SK-N-SH (cell line): ENCODE data around the gene CADPS2. TPM values are rescaled to one million over a fixed set of nuclear protein-coding genes. Genes with fewer than 3 reads are reported as not detected.

Experiments
- CTCF ChIA-PET: fragments of 300-600, 350-600 bp; formaldehyde crosslinking; extraction: SDS; loops from one replicate; lab custom pipeline; 2021; lab: Yijun Ruan, JAX
- POLR2A ChIA-PET: fragments of 350-600 bp; sonication (Branson Sonifier 250); formaldehyde crosslinking; extraction: SDS; loops from one replicate; lab custom pipeline; 2020; ENCODE audit warnings: antibody characterized with exemption, inconsistent platforms; lab: Yijun Ruan, JAX
- DNase-seq: peaks from one replicate; pipeline ENCODE4 v3.0.0; 2012
- H2AFZ ChIP-seq: fragments of 200-600 bp; sonication (generic); 2 replicates; pipeline ENCODE4 v1.8.1; 2016; ENCODE audit warnings: antibody characterized with exemption, mild to moderate bottlenecking, low read depth
- H3F3A ChIP-seq: fragments of 200-600 bp; sonication (generic); replicated peaks from 2 replicates; pipeline ENCODE3; 2016; ENCODE audit warnings: antibody characterized with exemption, mild to moderate bottlenecking; ENCODE audit not compliant: insufficient read depth
- H3K27ac ChIP-seq, 2 experiments: fragments of 200-500 bp in 1 of 2; fragments of 200-600 bp in 1 of 2; sonication (Bioruptor generic) in 1 of 2; sonication (generic), shearing (Covaris generic) in 1 of 2; 2 replicates each; pipeline versions ENCODE4 v1.5.1 to v1.6.1; 2014 to 2016; ENCODE audit warnings: low read depth in 2 of 2, inconsistent platforms in 1 of 2, low read length in 1 of 2, mild to moderate bottlenecking in 1 of 2, mixed read lengths in 1 of 2
- H3K27me3 ChIP-seq: fragments of 200-600 bp; sonication (generic), shearing (Covaris generic); 2 replicates; pipeline ENCODE4 v1.6.1; 2016; ENCODE audit warnings: mixed run types; ENCODE audit not compliant: insufficient read depth
- H3K36me3 ChIP-seq, 2 experiments: fragments of 200-500 bp in 1 of 2; fragments of 200-600 bp in 1 of 2; sonication (Bioruptor generic) in 1 of 2; sonication (generic) in 1 of 2; replicated peaks in 1 of 2; 2 replicates each; pipeline versions ENCODE3 to v1.5.1; 2014 to 2016; ENCODE audit warnings: low read length in 1 of 2, mild to moderate bottlenecking in 1 of 2; ENCODE audit not compliant: insufficient read depth in 2 of 2, control insufficient read depth in 1 of 2
- H3K4me1 ChIP-seq, 2 experiments: fragments of 200-500 bp in 1 of 2; fragments of 200-600 bp in 1 of 2; sonication (Bioruptor generic) in 1 of 2; sonication (generic), shearing (Covaris generic) in 1 of 2; 2 replicates each; pipeline versions ENCODE4 v1.5.1 to v1.6.1; 2014 to 2016; ENCODE audit warnings: low read depth in 1 of 2, low read length in 1 of 2, mixed run types in 1 of 2; ENCODE audit not compliant: insufficient read depth in 2 of 2, control insufficient read depth in 1 of 2
- H3K4me2 ChIP-seq: fragments of 200-600 bp; sonication (generic), shearing (Covaris generic); 2 replicates; pipeline ENCODE4 v1.6.1; 2017; ENCODE audit warnings: mixed run types
- H3K4me3 ChIP-seq, 2 experiments: fragments of 200-500 bp in 1 of 2; fragments of 200-600 bp in 1 of 2; sonication (Bioruptor generic) in 1 of 2; sonication (generic), shearing (Covaris generic) in 1 of 2; 2 replicates each; pipeline versions ENCODE4 v1.5.1 to v1.8.1; 2014 to 2016; ENCODE audit warnings: low read depth in 2 of 2, inconsistent platforms in 1 of 2, low read length in 1 of 2, mild to moderate bottlenecking in 1 of 2, mixed read lengths in 1 of 2, moderate library complexity in 1 of 2
- H3K79me2 ChIP-seq: fragments of 200-600 bp; sonication (generic); 2 replicates; pipeline ENCODE4 v1.8.1; 2017; ENCODE audit warnings: mild to moderate bottlenecking; ENCODE audit not compliant: insufficient read depth
- H3K9ac ChIP-seq: fragments of 200-600 bp; sonication (generic); 2 replicates; pipeline ENCODE4 v1.6.1; 2017; ENCODE audit warnings: mixed run types
- H3K9me2 ChIP-seq: fragments of 200-600 bp; sonication (generic); 2 replicates; pipeline ENCODE4 v1.6.1; 2017; ENCODE audit warnings: mixed run types
- H3K9me3 ChIP-seq: fragments of 200-600 bp; sonication (generic); 2 replicates; pipeline ENCODE4 v1.6.1; 2017; ENCODE audit warnings: mixed run types, mild to moderate bottlenecking, moderate library complexity
- H4K20me1 ChIP-seq: fragments of 200-600 bp; sonication (generic); 2 replicates; pipeline ENCODE4 v1.6.1; 2017; ENCODE audit warnings: mild to moderate bottlenecking, mixed run types; ENCODE audit not compliant: insufficient read depth
- ELF1 ChIP-seq: IDR thresholded peaks from 2 replicates; pipeline ENCODE4 v1.4.0; 2012
- EP300 ChIP-seq, 2 experiments: IDR thresholded peaks; 2 replicates each; pipeline versions ENCODE4 v1.4.0 to v1.6.1; 2012; ENCODE audit warnings: borderline replicate concordance in 1 of 2, low read depth in 1 of 2, low read length in 1 of 2
- FOXJ3 ChIP-seq: sonication (generic); formaldehyde crosslinking; IDR thresholded peaks from 2 replicates; pipeline ENCODE4 v1.5.1; 2020; ENCODE audit warnings: mild to moderate bottlenecking, missing genetic modification reagents
- GATA2 ChIP-seq: sonication (generic); formaldehyde crosslinking; IDR thresholded peaks from 2 replicates; pipeline ENCODE4 v1.5.0; 2020; ENCODE audit warnings: mild to moderate bottlenecking, missing genetic modification reagents
- NFIC ChIP-seq: IDR thresholded peaks from 2 replicates; pipeline ENCODE4 v1.4.0; 2012; ENCODE audit warnings: borderline replicate concordance
- POLR2AphosphoS5 ChIP-seq: IDR thresholded peaks from 2 replicates; pipeline ENCODE4 v1.6.1; 2012; ENCODE audit warnings: low read depth, low read length
- RFX5 ChIP-seq: IDR thresholded peaks from 2 replicates; pipeline ENCODE4 v1.6.1; 2012; ENCODE audit warnings: mild to moderate bottlenecking, improper control_type of control experiment, low read length
- RXRA ChIP-seq: IDR thresholded peaks from 2 replicates; pipeline ENCODE4 v1.4.0; 2012; ENCODE audit warnings: low read depth, mild to moderate bottlenecking, borderline replicate concordance
- SIN3A ChIP-seq: IDR thresholded peaks from 2 replicates; pipeline ENCODE4 v1.6.1; 2012; ENCODE audit warnings: low read depth, mild to moderate bottlenecking, low read length, moderate library complexity, borderline replicate concordance
- TAF1 ChIP-seq: IDR thresholded peaks from 2 replicates; pipeline ENCODE4 v1.6.1; 2012; ENCODE audit warnings: low read depth, mild to moderate bottlenecking, low read length, moderate library complexity, borderline replicate concordance
- TCF12 ChIP-seq: IDR thresholded peaks from 2 replicates; pipeline ENCODE4 v1.4.0; 2012
- WGBS: methylation state at CpG from one replicate; pipeline ENCODE4 v1.1.6; 2017; ENCODE audit warnings: low lambda C conversion rate; 5-methylcytosine and 5-hydroxymethylcytosine counted together
- polyA plus RNA-seq, 3 experiments: library from polyadenylated mRNA; depleted of rRNA; stranded (reverse); fragments of >200 nt; gene quantifications; 2 replicates each; pipeline ENCODE4 v1.2.3, GENCODE V29; 2012
- TF ChIP-seq, protein P1 (sequence below): IDR thresholded peaks from 2 replicates; pipeline ENCODE4 v1.4.0; 2012; ENCODE audit warnings: low read depth, borderline replicate concordance
- TF ChIP-seq, protein P2 (sequence below): fragments of 200-600 bp; sonication (generic); IDR thresholded peaks from 2 replicates; pipeline ENCODE4 v1.6.1; 2017; ENCODE audit warnings: antibody characterized with exemption, mild to moderate bottlenecking, moderate library complexity
- TF ChIP-seq, protein P3 (sequence below): IDR thresholded peaks from 2 replicates; pipeline ENCODE4 v1.6.1; 2012; ENCODE audit warnings: mild to moderate bottlenecking, low read depth, low read length, moderate library complexity
- TF ChIP-seq, protein P4 (sequence below): IDR thresholded peaks from 2 replicates; pipeline ENCODE4; 2012
- TF ChIP-seq, protein P5 (sequence below): fragments of 150-350 bp; IDR thresholded peaks from 2 replicates; pipeline ENCODE4 v1.6.1; 2016; ENCODE audit warnings: mild to moderate bottlenecking, low read depth, low read length

Gene CADPS2
- polyA plus RNA-seq, 1 of the 3 experiments (the other 2 are of a cell fraction): 0.05 TPM

DNA sequence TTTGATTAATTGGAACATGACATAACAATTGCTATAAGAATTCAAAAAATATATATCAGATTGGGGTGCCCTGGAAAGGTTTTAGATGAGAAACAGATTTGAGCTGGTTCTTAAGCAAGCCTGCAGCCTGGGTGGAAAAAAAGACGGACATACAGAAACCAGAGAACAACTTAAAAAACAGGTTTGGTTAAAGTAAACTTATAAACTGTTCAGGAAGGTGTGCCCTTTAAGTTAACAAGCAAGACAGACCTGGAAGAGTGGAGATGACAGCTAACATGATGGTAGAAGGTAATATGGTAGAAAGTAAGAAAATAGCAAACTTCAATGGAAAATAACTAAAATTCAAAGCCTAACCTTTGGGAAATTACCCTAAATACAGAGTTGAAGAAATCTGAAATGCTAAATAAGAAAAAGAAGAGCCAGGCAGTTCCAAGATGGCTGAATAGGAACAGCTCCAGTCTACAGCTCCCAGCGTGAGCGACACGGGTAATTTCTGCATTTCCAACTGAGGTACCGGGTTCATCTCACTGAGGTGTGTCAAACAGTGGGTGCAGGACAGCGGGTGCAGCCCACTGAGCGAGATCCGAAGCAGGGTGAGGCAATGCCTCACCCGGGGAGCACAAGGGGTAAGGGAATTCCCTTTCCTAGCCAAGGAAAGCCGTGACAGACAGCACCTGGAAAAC lies 52.2 kb downstream of the CADPS2 start:
- TF ChIP-seq TAF1: no peak
- TF ChIP-seq, protein P1, sequence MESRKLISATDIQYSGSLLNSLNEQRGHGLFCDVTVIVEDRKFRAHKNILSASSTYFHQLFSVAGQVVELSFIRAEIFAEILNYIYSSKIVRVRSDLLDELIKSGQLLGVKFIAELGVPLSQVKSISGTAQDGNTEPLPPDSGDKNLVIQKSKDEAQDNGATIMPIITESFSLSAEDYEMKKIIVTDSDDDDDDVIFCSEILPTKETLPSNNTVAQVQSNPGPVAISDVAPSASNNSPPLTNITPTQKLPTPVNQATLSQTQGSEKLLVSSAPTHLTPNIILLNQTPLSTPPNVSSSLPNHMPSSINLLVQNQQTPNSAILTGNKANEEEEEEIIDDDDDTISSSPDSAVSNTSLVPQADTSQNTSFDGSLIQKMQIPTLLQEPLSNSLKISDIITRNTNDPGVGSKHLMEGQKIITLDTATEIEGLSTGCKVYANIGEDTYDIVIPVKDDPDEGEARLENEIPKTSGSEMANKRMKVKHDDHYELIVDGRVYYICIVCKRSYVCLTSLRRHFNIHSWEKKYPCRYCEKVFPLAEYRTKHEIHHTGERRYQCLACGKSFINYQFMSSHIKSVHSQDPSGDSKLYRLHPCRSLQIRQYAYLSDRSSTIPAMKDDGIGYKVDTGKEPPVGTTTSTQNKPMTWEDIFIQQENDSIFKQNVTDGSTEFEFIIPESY: no peak
- TF ChIP-seq ELF1: no peak
- TF ChIP-seq, protein P2, sequence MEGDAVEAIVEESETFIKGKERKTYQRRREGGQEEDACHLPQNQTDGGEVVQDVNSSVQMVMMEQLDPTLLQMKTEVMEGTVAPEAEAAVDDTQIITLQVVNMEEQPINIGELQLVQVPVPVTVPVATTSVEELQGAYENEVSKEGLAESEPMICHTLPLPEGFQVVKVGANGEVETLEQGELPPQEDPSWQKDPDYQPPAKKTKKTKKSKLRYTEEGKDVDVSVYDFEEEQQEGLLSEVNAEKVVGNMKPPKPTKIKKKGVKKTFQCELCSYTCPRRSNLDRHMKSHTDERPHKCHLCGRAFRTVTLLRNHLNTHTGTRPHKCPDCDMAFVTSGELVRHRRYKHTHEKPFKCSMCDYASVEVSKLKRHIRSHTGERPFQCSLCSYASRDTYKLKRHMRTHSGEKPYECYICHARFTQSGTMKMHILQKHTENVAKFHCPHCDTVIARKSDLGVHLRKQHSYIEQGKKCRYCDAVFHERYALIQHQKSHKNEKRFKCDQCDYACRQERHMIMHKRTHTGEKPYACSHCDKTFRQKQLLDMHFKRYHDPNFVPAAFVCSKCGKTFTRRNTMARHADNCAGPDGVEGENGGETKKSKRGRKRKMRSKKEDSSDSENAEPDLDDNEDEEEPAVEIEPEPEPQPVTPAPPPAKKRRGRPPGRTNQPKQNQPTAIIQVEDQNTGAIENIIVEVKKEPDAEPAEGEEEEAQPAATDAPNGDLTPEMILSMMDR: no peak
- TF ChIP-seq NFIC: no peak
- TF ChIP-seq, protein P3, sequence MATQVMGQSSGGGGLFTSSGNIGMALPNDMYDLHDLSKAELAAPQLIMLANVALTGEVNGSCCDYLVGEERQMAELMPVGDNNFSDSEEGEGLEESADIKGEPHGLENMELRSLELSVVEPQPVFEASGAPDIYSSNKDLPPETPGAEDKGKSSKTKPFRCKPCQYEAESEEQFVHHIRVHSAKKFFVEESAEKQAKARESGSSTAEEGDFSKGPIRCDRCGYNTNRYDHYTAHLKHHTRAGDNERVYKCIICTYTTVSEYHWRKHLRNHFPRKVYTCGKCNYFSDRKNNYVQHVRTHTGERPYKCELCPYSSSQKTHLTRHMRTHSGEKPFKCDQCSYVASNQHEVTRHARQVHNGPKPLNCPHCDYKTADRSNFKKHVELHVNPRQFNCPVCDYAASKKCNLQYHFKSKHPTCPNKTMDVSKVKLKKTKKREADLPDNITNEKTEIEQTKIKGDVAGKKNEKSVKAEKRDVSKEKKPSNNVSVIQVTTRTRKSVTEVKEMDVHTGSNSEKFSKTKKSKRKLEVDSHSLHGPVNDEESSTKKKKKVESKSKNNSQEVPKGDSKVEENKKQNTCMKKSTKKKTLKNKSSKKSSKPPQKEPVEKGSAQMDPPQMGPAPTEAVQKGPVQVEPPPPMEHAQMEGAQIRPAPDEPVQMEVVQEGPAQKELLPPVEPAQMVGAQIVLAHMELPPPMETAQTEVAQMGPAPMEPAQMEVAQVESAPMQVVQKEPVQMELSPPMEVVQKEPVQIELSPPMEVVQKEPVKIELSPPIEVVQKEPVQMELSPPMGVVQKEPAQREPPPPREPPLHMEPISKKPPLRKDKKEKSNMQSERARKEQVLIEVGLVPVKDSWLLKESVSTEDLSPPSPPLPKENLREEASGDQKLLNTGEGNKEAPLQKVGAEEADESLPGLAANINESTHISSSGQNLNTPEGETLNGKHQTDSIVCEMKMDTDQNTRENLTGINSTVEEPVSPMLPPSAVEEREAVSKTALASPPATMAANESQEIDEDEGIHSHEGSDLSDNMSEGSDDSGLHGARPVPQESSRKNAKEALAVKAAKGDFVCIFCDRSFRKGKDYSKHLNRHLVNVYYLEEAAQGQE: no peak
- no peak for TF ChIP-seq SIN3A
- TF ChIP-seq RFX5: no peak
- TF ChIP-seq, protein P4, sequence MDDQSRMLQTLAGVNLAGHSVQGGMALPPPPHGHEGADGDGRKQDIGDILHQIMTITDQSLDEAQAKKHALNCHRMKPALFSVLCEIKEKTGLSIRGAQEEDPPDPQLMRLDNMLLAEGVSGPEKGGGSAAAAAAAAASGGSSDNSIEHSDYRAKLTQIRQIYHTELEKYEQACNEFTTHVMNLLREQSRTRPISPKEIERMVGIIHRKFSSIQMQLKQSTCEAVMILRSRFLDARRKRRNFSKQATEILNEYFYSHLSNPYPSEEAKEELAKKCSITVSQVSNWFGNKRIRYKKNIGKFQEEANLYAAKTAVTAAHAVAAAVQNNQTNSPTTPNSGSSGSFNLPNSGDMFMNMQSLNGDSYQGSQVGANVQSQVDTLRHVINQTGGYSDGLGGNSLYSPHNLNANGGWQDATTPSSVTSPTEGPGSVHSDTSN: no peak
- no peak for TF ChIP-seq RXRA
- no peak for TF ChIP-seq TCF12
- TF ChIP-seq EP300 (IDR thresholded peaks at IDR 0.05; ENCODE audit: borderline replicate concordance in 1 of 2, low read depth in 1 of 2, low read length in 1 of 2): no peak
- TF ChIP-seq, protein P5, sequence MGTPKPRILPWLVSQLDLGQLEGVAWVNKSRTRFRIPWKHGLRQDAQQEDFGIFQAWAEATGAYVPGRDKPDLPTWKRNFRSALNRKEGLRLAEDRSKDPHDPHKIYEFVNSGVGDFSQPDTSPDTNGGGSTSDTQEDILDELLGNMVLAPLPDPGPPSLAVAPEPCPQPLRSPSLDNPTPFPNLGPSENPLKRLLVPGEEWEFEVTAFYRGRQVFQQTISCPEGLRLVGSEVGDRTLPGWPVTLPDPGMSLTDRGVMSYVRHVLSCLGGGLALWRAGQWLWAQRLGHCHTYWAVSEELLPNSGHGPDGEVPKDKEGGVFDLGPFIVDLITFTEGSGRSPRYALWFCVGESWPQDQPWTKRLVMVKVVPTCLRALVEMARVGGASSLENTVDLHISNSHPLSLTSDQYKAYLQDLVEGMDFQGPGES: no peak
- no peak for TF ChIP-seq GATA2 (CRISPR knock-in tag)
- no peak for TF ChIP-seq FOXJ3 (CRISPR knock-in tag)
- no peak for TF ChIP-seq POLR2AphosphoS5
- CTCF ChIA-PET: no interaction called here
- Histone ChIP-seq H3K9me2 (no peaks in the 10 kb centered on the region), H2AFZ (no peak overlapping the region), H3K27ac (no peak overlapping the region), H3K79me2 (no peaks in the 10 kb centered on the region), H3K4me2 (peak overlapping the region; percentile 56; the same call in 1 of the 2 replicates), H3F3A (no peaks in the 10 kb centered on the region), H3K36me3 (no peaks in the 10 kb centered on the region), H3K9me3 (no peaks in the 10 kb centered on the region), H3K27me3 (no peaks in the 10 kb centered on the region), H3K4me1 (no peaks in the 10 kb centered on the region), H4K20me1 (no peaks in the 10 kb centered on the region), H3K9ac (no peak overlapping the region), H3K4me3 (peak overlapping the region; percentile 9 to 24; a peak in 3 of 4 replicates)
- POLR2A ChIA-PET: no interaction called here
- 15% methylated on average over 10 of the region's 10 CpGs for WGBS
- no peak for DNase-seq
